HEK293T (cell line): ENCODE data around the gene CLIC5.

Experiments used
- PKNOX1 ChIP-seq: fragments of 450-650 bp; IDR thresholded peaks from 2 replicates; pipeline ENCODE4 v1.6.1; 2016
- SUZ12 ChIP-seq: fragments of 450-650 bp; IDR thresholded peaks from 2 replicates; pipeline ENCODE4 v1.6.1; 2016; ENCODE audit warnings: mild to moderate bottlenecking

DNA sequence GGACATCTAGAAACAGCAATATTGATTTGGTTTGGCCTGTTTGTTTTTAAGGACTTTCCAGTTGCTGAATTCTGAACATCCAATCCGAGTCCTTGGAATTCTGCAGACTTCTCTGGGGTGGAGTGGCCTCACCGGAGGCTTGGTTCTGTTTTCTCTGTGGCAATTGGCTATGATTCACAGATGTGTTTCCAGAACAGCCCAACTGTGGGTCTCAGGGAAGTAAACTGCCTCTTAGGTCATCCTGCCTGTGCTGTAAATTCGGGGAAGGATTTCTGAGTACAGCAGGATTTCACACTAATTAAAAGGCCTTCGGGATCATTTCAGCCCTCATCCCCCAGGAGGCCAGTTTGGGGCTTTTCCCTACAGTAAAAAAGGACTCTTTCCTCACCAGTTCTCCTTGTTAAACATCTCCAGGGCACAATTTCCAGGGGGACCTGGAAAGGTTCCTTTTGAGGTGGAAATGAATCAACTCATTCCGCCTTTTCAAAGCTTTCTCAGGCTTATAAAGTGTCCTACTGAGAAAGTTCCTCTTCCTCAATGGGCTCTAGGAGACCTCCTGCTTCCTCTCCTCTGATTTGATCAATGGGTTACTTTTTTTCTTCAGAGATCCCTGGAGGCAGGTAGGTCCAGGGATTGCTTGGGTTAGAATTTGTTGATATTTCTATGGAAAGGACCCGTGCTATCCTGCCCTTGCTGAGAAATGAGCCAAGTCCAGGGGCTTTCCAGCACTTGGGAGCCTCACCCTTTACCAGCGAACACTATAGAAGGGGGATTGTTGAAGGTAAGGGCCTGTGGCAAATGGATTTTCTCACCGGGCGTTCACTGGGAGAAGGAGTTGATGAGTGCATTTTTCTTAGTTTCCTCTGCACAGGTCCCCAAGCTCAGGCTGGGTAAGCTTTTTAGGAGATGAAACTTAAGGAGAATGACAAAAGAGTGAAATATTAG, 114.6 kb downstream of the CLIC5 start:
- TF ChIP-seq SUZ12: no peak
- no peak for TF ChIP-seq PKNOX1
